Smooth muscle cell (in vitro differentiated cells): Measurements from ENCODE around the gene H3-3A. TPM values are rescaled to one million over a fixed set of nuclear protein-coding genes. Genes with fewer than 3 reads are reported as not detected.

Experiments used
- DNase-seq: peaks from one replicate; lab custom pipeline; 2025; ENCODE audit not compliant: unreplicated experiment; lab: John Stamatoyannopoulos, UW
- H2AFZ ChIP-seq: fragments of 200-600 bp; sonication (generic); 2 replicates; pipeline ENCODE4 v1.6.0; 2016; ENCODE audit warnings: antibody characterized with exemption, low read depth, mild to moderate bottlenecking
- H3F3A ChIP-seq: fragments of 200-600 bp; sonication (generic); 2 replicates; pipeline ENCODE4 v1.6.0; 2017; ENCODE audit warnings: antibody characterized with exemption, low read depth
- H3K27ac ChIP-seq: fragments of 200-600 bp; sonication (generic); 2 replicates; pipeline ENCODE4 v1.5.1; 2016; ENCODE audit warnings: low read depth, mild to moderate bottlenecking
- H3K27me3 ChIP-seq: fragments of 200-600 bp; sonication (generic); 2 replicates; pipeline ENCODE4 v1.6.1; 2016; ENCODE audit warnings: low read depth, mild to moderate bottlenecking
- H3K36me3 ChIP-seq: fragments of 200-600 bp; sonication (generic); 2 replicates; pipeline ENCODE4 v1.5.1; 2016; ENCODE audit warnings: low read depth
- H3K4me1 ChIP-seq: fragments of 200-600 bp; sonication (generic); 2 replicates; pipeline ENCODE4 v1.5.1; 2016; ENCODE audit warnings: low read depth
- H3K4me2 ChIP-seq: fragments of 200-600 bp; sonication (generic); 2 replicates; pipeline ENCODE4 v1.6.0; 2016; ENCODE audit warnings: mild to moderate bottlenecking
- H3K4me3 ChIP-seq: fragments of 200-600 bp; sonication (generic); 2 replicates; pipeline ENCODE4 v1.5.1; 2016; ENCODE audit warnings: mild to moderate bottlenecking
- H3K79me2 ChIP-seq: fragments of 200-600 bp; sonication (generic); 2 replicates; pipeline ENCODE4 v1.6.0; 2016; ENCODE audit warnings: low read depth, mild to moderate bottlenecking
- H3K9ac ChIP-seq: fragments of 200-600 bp; sonication (generic); 2 replicates; pipeline ENCODE4 v1.6.0; 2016; ENCODE audit warnings: low read depth
- H3K9me3 ChIP-seq: fragments of 200-600 bp; sonication (generic); replicated peaks from 2 replicates; pipeline ENCODE4 v1.5.1; 2016; ENCODE audit warnings: low read depth
- H4K20me1 ChIP-seq: fragments of 200-600 bp; sonication (generic); 2 replicates; pipeline ENCODE4 v1.6.0; 2016; ENCODE audit warnings: low read depth
- WGBS: methylation state at CpG from one replicate; pipeline ENCODE4 v1.1.7; 2016; ENCODE audit warnings: low lambda C conversion rate; 5-methylcytosine and 5-hydroxymethylcytosine counted together
- polyA plus RNA-seq: library from polyadenylated mRNA; unstranded; fragments of >200 nt; fragmentation: Nextera tagmentation; extraction: Ambion mirVana; gene quantifications from 2 replicates; pipeline ENCODE4 v1.2.1, GENCODE V29; 2016
- total RNA-seq: library from RNA; depleted of rRNA; stranded (reverse); fragments of >200 nt; gene quantifications from 2 replicates; pipeline ENCODE4 v1.2.3, GENCODE V29; 2014
- TF ChIP-seq, protein P1 (sequence below): fragments of 200-600 bp; sonication (generic); IDR thresholded peaks from 2 replicates; pipeline ENCODE4 v1.5.1; 2017; ENCODE audit warnings: borderline replicate concordance, mild to moderate bottlenecking, antibody characterized with exemption; ENCODE audit not compliant: insufficient read depth, poor library complexity, severe bottlenecking

The H3-3A gene
- total and polyA plus RNA-seq, 2 experiments from 2014 or later: 430 to 459 TPM

DNA sequence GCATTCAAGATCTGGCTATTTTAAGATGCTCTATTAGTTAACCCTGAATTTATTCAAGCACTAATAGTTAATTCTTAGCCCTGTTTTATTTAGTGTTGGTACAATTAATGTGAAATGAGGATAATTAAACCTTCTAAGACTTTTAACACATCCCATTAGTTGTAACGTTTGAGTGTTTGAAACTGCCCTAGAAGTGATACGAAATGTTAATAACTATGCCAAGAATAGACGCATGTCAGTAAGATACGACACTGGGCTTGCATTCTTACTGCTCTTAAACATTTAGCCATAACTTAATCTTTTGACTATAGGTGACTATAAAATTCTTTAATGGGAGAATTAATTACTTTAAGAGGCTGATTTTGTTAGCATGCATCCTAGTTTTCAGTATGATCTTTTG, 9.8 kb downstream of the H3-3A start:
- no peak overlapping the region for H3K9ac ChIP-seq
- TF ChIP-seq, protein P1, sequence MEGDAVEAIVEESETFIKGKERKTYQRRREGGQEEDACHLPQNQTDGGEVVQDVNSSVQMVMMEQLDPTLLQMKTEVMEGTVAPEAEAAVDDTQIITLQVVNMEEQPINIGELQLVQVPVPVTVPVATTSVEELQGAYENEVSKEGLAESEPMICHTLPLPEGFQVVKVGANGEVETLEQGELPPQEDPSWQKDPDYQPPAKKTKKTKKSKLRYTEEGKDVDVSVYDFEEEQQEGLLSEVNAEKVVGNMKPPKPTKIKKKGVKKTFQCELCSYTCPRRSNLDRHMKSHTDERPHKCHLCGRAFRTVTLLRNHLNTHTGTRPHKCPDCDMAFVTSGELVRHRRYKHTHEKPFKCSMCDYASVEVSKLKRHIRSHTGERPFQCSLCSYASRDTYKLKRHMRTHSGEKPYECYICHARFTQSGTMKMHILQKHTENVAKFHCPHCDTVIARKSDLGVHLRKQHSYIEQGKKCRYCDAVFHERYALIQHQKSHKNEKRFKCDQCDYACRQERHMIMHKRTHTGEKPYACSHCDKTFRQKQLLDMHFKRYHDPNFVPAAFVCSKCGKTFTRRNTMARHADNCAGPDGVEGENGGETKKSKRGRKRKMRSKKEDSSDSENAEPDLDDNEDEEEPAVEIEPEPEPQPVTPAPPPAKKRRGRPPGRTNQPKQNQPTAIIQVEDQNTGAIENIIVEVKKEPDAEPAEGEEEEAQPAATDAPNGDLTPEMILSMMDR: no peak
- peaks cover 20% of the 10 kb centered on the region for H3F3A ChIP-seq
- WGBS: 94% methylated on average over 4 of the region's 4 CpGs
- H2AFZ ChIP-seq: no peak overlapping the region
- no peak for DNase-seq
- peaks cover 36% of the 10 kb centered on the region for H3K79me2 ChIP-seq
- peaks cover 63% of the 10 kb centered on the region for H4K20me1 ChIP-seq
- no peaks in the 10 kb centered on the region for H3K9me3 ChIP-seq
- H3K27ac ChIP-seq: no peak overlapping the region
- H3K4me2 ChIP-seq: no peak overlapping the region
- peaks cover 7% of the 10 kb centered on the region for H3K36me3 ChIP-seq
- H3K27me3 ChIP-seq: no peaks in the 10 kb centered on the region
- no peaks in the 10 kb centered on the region for H3K4me1 ChIP-seq
- H3K4me3 ChIP-seq: no peak overlapping the region

DNA sequence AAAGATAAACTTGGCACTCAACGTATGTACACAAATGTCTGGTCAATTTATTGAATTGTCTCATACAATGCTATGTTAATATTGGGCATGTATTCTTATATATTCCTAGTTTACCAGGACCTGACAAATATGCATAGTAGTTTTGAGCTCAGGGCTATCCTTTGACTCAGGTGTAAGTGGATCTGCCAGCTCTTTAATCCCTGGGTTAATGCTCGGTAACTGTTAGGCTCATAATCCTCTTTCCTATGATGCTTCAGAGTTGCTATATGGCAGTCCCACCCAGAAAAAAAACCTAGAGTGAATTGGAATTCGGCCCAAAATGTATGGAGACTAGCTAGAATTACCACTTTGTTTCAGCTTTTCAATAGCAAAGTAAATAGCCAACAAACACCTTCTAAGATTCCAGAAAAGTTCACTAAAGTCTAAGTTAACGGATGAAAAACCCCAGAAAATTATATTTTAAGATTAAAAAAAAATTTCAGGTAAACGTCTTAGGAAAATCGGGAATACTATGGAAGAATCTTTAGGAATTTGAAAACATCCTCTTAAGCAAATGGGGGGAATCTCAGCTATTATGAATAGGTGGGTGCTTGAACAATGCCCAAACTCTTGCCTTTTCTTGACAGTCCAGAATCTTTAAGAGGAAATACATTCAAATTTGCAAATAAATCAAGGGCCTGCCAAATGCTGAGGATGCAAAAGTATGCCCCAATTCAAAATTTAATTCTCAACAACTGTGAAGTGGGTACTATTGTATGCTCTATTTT, 10.9 kb downstream of the H3-3A start:
- Histone ChIP-seq H3K36me3 (peaks cover 7% of the 10 kb centered on the region), H3K9me3 (no peaks in the 10 kb centered on the region), H3K27me3 (no peaks in the 10 kb centered on the region), H3K79me2 (peaks cover 26% of the 10 kb centered on the region), H3K27ac (peak overlapping the region; percentile 4), H4K20me1 (peaks cover 53% of the 10 kb centered on the region), H2AFZ (no peak overlapping the region), H3K9ac (no peak overlapping the region), H3K4me3 (no peak overlapping the region), H3K4me2 (no peak overlapping the region), H3F3A (peaks cover 22% of the 10 kb centered on the region), H3K4me1 (no peaks in the 10 kb centered on the region)
- DNase-seq: no peak
- TF ChIP-seq, protein P1: no peak
- 65% methylated on average over 6 of the region's 6 CpGs for WGBS

DNA sequence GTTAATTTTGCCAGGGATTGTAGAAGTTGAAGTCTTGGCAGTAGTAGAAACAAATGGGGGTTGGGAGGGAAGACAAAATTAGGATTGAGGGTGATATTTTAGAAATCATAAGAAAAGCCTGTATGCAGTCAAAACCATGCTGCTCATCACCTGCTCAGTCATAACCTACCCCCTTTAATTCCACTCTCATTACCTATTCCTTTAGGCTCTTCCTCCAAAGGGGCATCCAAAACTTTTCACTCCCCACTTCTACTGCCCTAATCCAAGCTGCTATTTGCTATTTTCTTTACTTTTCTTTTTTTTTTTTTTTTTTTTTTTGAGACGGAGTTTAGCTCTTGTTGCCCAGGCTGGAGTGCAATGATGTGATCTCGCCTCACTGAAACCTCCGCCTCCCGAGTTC, 11.5 kb downstream of the H3-3A start:
- H3K4me1 ChIP-seq: no peaks in the 10 kb centered on the region
- no peak overlapping the region for H3K9ac ChIP-seq
- no peak overlapping the region for H3K4me2 ChIP-seq
- no peak for DNase-seq
- no peaks in the 10 kb centered on the region for H3K9me3 ChIP-seq
- peaks cover 24% of the 10 kb centered on the region for H3F3A ChIP-seq
- H3K27ac ChIP-seq: no peak overlapping the region
- peaks cover 3% of the 10 kb centered on the region for H3K36me3 ChIP-seq
- no peak overlapping the region for H2AFZ ChIP-seq
- WGBS: 90% methylated on average over 4 of the region's 4 CpGs
- no peak overlapping the region for H3K4me3 ChIP-seq
- H3K27me3 ChIP-seq: no peaks in the 10 kb centered on the region
- H3K79me2 ChIP-seq: peaks cover 19% of the 10 kb centered on the region
- TF ChIP-seq, protein P1: no peak
- peaks cover 46% of the 10 kb centered on the region for H4K20me1 ChIP-seq

DNA sequence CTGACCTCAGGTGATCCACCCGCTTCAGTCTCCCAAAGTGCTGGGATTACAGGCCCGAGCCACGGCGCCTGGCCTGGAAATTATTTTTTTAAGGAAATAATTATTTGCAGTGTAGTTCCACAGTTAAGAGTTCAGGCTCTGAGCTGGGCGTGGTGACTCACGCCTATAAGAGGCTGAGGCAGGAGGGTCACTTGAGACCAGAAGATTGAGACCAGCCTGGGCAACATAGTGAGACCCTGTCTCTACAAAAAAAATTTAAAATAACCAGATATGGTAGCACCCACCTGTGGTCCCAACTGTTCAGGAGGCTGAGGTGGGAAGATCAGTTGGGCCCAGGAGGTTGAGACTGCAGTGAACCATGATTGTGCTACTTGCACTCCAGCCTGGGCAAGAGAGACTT, 13.9 kb downstream of the H3-3A start:
- 95% methylated on average over 6 of the region's 6 CpGs for WGBS
- no peak overlapping the region for H3K4me2 ChIP-seq
- H3K4me3 ChIP-seq: no peak overlapping the region
- peaks cover 11% of the 10 kb centered on the region for H3F3A ChIP-seq
- DNase-seq: no peak
- no peak overlapping the region for H3K27ac ChIP-seq
- no peaks in the 10 kb centered on the region for H3K4me1 ChIP-seq
- peaks cover 3% of the 10 kb centered on the region for H3K36me3 ChIP-seq
- H3K9ac ChIP-seq: no peak overlapping the region
- no peaks in the 10 kb centered on the region for H3K9me3 ChIP-seq
- H3K79me2 ChIP-seq: no peaks in the 10 kb centered on the region
- TF ChIP-seq, protein P1: no peak
- H4K20me1 ChIP-seq: peaks cover 25% of the 10 kb centered on the region
- no peaks in the 10 kb centered on the region for H3K27me3 ChIP-seq
- H2AFZ ChIP-seq: no peak overlapping the region
